OCI-LY3 (cell line): ENCODE data around the gene SHQ1.

Experiments used
- H2AFZ ChIP-seq: fragments of 200-600, 300-600 bp; shearing (Covaris generic); 2 replicates; pipeline ENCODE4 v1.6.0; 2014; ENCODE audit warnings: antibody characterized with exemption, low read depth, low read length
- H3K27ac ChIP-seq: fragments of 200-600, 300-600 bp; sonication (generic); 2 replicates; pipeline ENCODE4 v1.5.1; 2014; ENCODE audit warnings: mild to moderate bottlenecking, low read length, moderate library complexity, mixed read lengths
- H3K27me3 ChIP-seq: fragments of 200-600, 300-600 bp; sonication (generic); 2 replicates; pipeline ENCODE4 v1.6.1; 2014; ENCODE audit warnings: low read depth, low read length, mixed read lengths
- H3K36me3 ChIP-seq: fragments of 200-600, 300-600 bp; sonication (generic); replicated peaks from 2 replicates; pipeline ENCODE3; 2014; ENCODE audit warnings: low read depth, low read length, mixed read lengths
- H3K4me1 ChIP-seq: fragments of 300-600, 200-600 bp; sonication (generic); 2 replicates; pipeline ENCODE4 v1.6.1; 2014; ENCODE audit warnings: low read length, mixed read lengths
- H3K4me2 ChIP-seq: fragments of 200-600, 300-600 bp; sonication (generic); 2 replicates; pipeline ENCODE4 v1.6.1; 2014; ENCODE audit warnings: low read length, mixed read lengths
- H3K4me3 ChIP-seq: fragments of 300-600, 200-600 bp; sonication (generic); 2 replicates; pipeline ENCODE4 v1.5.1; 2014; ENCODE audit warnings: antibody characterized with exemption, mild to moderate bottlenecking, low read length, moderate library complexity
- H3K79me2 ChIP-seq: fragments of 300-600, 200-600 bp; shearing (Covaris generic); 2 replicates; pipeline ENCODE4 v1.6.1; 2014; ENCODE audit warnings: mild to moderate bottlenecking, low read length, mixed read lengths
- H3K9ac ChIP-seq: fragments of 300-600, 200-600 bp; shearing (Covaris generic); 2 replicates; pipeline ENCODE4 v1.6.0; 2014; ENCODE audit warnings: mild to moderate bottlenecking, low read length, moderate library complexity
- H3K9me3 ChIP-seq: fragments of 200-600, 300-600 bp; shearing (Covaris generic); 2 replicates; pipeline ENCODE4 v1.6.1; 2014; ENCODE audit warnings: low read length, mixed read lengths; ENCODE audit not compliant: insufficient read depth
- H4K20me1 ChIP-seq: fragments of 200-600, 300-600 bp; sonication (generic); 2 replicates; pipeline ENCODE4 v1.6.1; 2016; ENCODE audit warnings: low read length, mixed read lengths; ENCODE audit not compliant: insufficient read depth
- EZH2phosphoT487 ChIP-seq: fragments of 200-600 bp; shearing (Covaris generic); IDR thresholded peaks from 2 replicates; pipeline ENCODE4 v1.6.1; 2018; ENCODE audit warnings: antibody characterized with exemption, mixed run types, low read depth
- TF ChIP-seq, protein P1 (sequence below): fragments of 200-600, 300-600 bp; sonication (generic); IDR thresholded peaks from 2 replicates; pipeline ENCODE4 v1.5.1; 2014; ENCODE audit warnings: antibody characterized with exemption, low read length, low read depth

SHQ1 gene

DNA sequence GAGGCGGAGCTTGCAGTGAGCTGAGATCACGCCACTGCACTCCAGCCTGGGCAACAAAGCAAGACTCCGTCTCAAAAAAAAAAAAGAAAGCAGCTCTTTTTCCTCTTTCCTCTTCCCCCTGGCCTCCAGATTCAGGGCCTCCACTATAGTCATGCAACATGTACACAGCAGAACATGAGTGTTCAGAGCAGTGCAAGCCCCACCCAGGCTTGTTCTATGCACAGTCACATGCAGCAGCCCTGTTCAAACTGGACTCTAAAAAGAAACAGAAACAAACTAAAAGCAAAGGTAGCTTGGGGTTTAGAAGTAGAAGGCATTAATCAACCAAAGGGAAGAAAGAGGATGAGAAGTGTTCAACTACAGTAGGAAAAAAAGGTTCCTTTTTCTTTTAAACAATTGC lies 11.8 kb downstream of the SHQ1 start:
- Histone ChIP-seq H3K27me3 (no peaks in the 10 kb centered on the region), H3K4me2 (no peak overlapping the region), H3K9ac (no peak overlapping the region), H3K9me3 (no peaks in the 10 kb centered on the region), H3K4me1 (no peaks in the 10 kb centered on the region), H3K27ac (no peak overlapping the region), H3K4me3 (no peak overlapping the region), H4K20me1 (peaks cover 3% of the 10 kb centered on the region; the same call in 1 of the 2 replicates), H3K36me3 (peaks cover 26% of the 10 kb centered on the region), H2AFZ (no peak overlapping the region), H3K79me2 (no peaks in the 10 kb centered on the region)
- TF ChIP-seq EZH2phosphoT487: no peak
- TF ChIP-seq, protein P1, sequence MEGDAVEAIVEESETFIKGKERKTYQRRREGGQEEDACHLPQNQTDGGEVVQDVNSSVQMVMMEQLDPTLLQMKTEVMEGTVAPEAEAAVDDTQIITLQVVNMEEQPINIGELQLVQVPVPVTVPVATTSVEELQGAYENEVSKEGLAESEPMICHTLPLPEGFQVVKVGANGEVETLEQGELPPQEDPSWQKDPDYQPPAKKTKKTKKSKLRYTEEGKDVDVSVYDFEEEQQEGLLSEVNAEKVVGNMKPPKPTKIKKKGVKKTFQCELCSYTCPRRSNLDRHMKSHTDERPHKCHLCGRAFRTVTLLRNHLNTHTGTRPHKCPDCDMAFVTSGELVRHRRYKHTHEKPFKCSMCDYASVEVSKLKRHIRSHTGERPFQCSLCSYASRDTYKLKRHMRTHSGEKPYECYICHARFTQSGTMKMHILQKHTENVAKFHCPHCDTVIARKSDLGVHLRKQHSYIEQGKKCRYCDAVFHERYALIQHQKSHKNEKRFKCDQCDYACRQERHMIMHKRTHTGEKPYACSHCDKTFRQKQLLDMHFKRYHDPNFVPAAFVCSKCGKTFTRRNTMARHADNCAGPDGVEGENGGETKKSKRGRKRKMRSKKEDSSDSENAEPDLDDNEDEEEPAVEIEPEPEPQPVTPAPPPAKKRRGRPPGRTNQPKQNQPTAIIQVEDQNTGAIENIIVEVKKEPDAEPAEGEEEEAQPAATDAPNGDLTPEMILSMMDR: no peak

- no peaks in the 10 kb centered on the region for H3K4me1 ChIP-seq
- H2AFZ ChIP-seq: no peak overlapping the region
- H3K79me2 ChIP-seq: no peaks in the 10 kb centered on the region
- H3K27me3 ChIP-seq: no peaks in the 10 kb centered on the region
- no peak overlapping the region for H3K4me3 ChIP-seq
- H3K36me3 ChIP-seq: peaks cover 12% of the 10 kb centered on the region
- no peak for TF ChIP-seq EZH2phosphoT487
- TF ChIP-seq, protein P1: no peak
- no peaks in the 10 kb centered on the region for H3K9me3 ChIP-seq
- no peak overlapping the region for H3K27ac ChIP-seq
- H3K9ac ChIP-seq: no peak overlapping the region
- peaks cover 11% of the 10 kb centered on the region for H4K20me1 ChIP-seq
- no peak overlapping the region for H3K4me2 ChIP-seq
Observed at GRCh38 chr3:72830452-72831223, 17.6 kb downstream of the SHQ1 start.

DNA sequence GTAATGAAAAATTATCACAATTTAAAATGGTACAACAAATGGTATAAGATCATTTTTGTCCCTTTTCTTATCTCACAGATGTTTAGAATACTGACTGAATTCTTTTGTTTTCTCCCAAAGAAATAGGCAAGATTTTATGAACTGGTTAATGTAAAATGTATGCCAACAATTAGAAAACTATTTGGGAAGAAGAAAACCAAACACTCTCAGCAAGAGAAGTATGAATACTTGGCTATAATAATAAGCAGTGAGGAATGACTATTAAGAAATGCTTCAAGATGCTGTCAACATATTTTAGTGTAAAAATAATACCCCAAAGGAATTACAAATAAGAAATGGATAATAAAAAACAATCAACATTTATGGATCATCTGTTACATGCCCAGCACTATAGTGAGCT lies 18.5 kb downstream of the SHQ1 start:
- Histone ChIP-seq H3K4me1 (no peaks in the 10 kb centered on the region), H3K4me2 (no peak overlapping the region), H3K79me2 (no peaks in the 10 kb centered on the region), H2AFZ (no peak overlapping the region), H3K27ac (no peak overlapping the region), H4K20me1 (peaks cover 8% of the 10 kb centered on the region; the same call in 1 of the 2 replicates), H3K36me3 (peaks cover 12% of the 10 kb centered on the region), H3K4me3 (no peak overlapping the region), H3K9me3 (no peaks in the 10 kb centered on the region), H3K9ac (no peak overlapping the region), H3K27me3 (no peaks in the 10 kb centered on the region)
- no peak for TF ChIP-seq EZH2phosphoT487
- TF ChIP-seq, protein P1: no peak

DNA sequence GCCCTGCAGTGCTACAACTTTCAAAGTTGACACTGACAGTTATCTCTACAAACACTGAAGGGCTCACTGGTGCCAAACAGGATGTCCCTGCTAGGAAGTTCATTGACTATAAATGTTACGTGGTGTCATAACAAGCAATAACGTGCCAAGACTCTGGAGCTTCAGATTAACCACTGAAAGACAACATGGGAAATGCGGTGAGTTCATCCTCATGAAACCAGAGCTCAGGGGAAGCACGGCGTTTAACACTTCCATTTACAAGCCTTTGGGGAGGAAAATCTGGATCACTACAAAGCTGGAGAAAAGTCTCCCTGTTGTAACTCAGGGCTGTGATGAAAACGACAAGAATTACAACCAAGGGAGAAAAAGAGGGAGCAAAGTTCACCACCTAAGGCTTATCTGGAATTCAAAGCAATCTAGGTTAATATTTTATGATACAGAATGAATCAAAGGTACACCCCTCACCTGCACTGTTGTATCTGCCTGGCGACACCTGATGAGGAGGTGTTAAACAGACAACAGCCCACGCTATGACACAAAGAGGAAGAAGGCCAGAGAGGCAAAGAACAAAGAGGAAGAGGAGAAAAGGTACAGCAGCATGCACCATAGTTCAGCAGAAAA lies 27.0 kb downstream of the SHQ1 start:
- Histone ChIP-seq H3K4me2 (peak overlapping the region; percentile 42; the same call in 1 of the 2 replicates), H3K36me3 (peaks cover 2% of the 10 kb centered on the region), H2AFZ (no peak overlapping the region), H3K9me3 (no peaks in the 10 kb centered on the region), H3K9ac (no peak overlapping the region), H3K27me3 (no peaks in the 10 kb centered on the region), H3K4me3 (no peak overlapping the region), H3K27ac (no peak overlapping the region), H3K79me2 (no peaks in the 10 kb centered on the region), H4K20me1 (peaks cover 21% of the 10 kb centered on the region), H3K4me1 (peaks cover 62% of the 10 kb centered on the region)
- TF ChIP-seq, protein P1: no peak
- no peak for TF ChIP-seq EZH2phosphoT487
